Ishikawa (cell line): Measurements from ENCODE around the gene UBQLNL.

Experiments
- CEBPB ChIP-seq: IDR thresholded peaks from 2 replicates; pipeline ENCODE4 v1.6.1; 2012
- CREB1 ChIP-seq: IDR thresholded peaks from 2 replicates; pipeline ENCODE4 v1.6.1; 2012; ENCODE audit warnings: low read depth
- EGR1 ChIP-seq: IDR thresholded peaks from 2 replicates; pipeline ENCODE4 v1.6.1; 2012
- EP300 ChIP-seq: IDR thresholded peaks from 2 replicates; pipeline ENCODE4 v1.6.1; 2012; ENCODE audit warnings: borderline replicate concordance
- MAX ChIP-seq: IDR thresholded peaks from 2 replicates; pipeline ENCODE4 v1.6.1; 2012
- RAD21 ChIP-seq: IDR thresholded peaks from 2 replicates; pipeline ENCODE4 v1.6.1; 2012; ENCODE audit warnings: low read depth
- TAF1 ChIP-seq: IDR thresholded peaks from 2 replicates; pipeline ENCODE4 v1.6.1; 2012; ENCODE audit warnings: low read depth, mild to moderate bottlenecking
- TEAD4 ChIP-seq: IDR thresholded peaks from 2 replicates; pipeline ENCODE4 v1.6.1; 2012
- YY1 ChIP-seq: IDR thresholded peaks from 2 replicates; pipeline ENCODE4 v1.6.1; 2012; ENCODE audit warnings: low read depth
- ZBTB7A ChIP-seq: IDR thresholded peaks from 2 replicates; pipeline ENCODE4 v1.6.1; 2012; ENCODE audit warnings: low read depth
- TF ChIP-seq, protein P1 (sequence below): IDR thresholded peaks from 2 replicates; pipeline ENCODE4 v1.6.1; 2012; ENCODE audit warnings: low read depth, mild to moderate bottlenecking

- TF ChIP-seq TAF1 (no peak), ZBTB7A (no peak), MAX (no peak), EGR1 (no peak), RAD21 (no peak), CREB1 (no peak), TEAD4 (no peak), EP300 (no peak), CEBPB (no peak), YY1 (no peak)
- TF ChIP-seq, protein P1, sequence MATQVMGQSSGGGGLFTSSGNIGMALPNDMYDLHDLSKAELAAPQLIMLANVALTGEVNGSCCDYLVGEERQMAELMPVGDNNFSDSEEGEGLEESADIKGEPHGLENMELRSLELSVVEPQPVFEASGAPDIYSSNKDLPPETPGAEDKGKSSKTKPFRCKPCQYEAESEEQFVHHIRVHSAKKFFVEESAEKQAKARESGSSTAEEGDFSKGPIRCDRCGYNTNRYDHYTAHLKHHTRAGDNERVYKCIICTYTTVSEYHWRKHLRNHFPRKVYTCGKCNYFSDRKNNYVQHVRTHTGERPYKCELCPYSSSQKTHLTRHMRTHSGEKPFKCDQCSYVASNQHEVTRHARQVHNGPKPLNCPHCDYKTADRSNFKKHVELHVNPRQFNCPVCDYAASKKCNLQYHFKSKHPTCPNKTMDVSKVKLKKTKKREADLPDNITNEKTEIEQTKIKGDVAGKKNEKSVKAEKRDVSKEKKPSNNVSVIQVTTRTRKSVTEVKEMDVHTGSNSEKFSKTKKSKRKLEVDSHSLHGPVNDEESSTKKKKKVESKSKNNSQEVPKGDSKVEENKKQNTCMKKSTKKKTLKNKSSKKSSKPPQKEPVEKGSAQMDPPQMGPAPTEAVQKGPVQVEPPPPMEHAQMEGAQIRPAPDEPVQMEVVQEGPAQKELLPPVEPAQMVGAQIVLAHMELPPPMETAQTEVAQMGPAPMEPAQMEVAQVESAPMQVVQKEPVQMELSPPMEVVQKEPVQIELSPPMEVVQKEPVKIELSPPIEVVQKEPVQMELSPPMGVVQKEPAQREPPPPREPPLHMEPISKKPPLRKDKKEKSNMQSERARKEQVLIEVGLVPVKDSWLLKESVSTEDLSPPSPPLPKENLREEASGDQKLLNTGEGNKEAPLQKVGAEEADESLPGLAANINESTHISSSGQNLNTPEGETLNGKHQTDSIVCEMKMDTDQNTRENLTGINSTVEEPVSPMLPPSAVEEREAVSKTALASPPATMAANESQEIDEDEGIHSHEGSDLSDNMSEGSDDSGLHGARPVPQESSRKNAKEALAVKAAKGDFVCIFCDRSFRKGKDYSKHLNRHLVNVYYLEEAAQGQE, result no peak
Observed at GRCh38 chr11:5564259-5565019, 47.9 kb upstream of the UBQLNL start.
